Spleen (tissue), 11 donors: ENCODE measurements around the gene UQCC2. TPM values are rescaled to one million over a fixed set of nuclear protein-coding genes. Genes with fewer than 3 reads are reported as not detected.

Experiments
- DNase-seq: peaks from one replicate; pipeline ENCODE4 v3.0.0-alpha.2; 2020
- H3K27ac ChIP-seq, 8 donors: fragments of 200-600 bp; sonication (generic) in 7 of 8; 1 replicate in 4 of 8; 2 replicates in 4 of 8; pipeline versions ENCODE4 v1.5.0 to v1.8.0; 2016 to 2021; ENCODE audit warnings: inconsistent platforms in 4 of 8, mild to moderate bottlenecking in 4 of 8, moderate library complexity in 1 of 8
- H3K27me3 ChIP-seq, 7 donors: fragments of 200-600 bp; sonication (generic) in 6 of 7; replicated peaks in 1 of 7; 1 replicate in 4 of 7; 2 replicates in 3 of 7; pipeline versions ENCODE4 v1.5.0 to v1.8.0; 2016 to 2021; ENCODE audit warnings: inconsistent platforms in 3 of 7, mild to moderate bottlenecking in 1 of 7
- H3K36me3 ChIP-seq, 6 donors: fragments of 200-600 bp; sonication (generic) in 5 of 6; 1 replicate in 4 of 6; 2 replicates in 2 of 6; pipeline versions ENCODE4 v1.5.0 to v1.8.0; 2016 to 2021; ENCODE audit warnings: inconsistent platforms in 2 of 6
- H3K4me1 ChIP-seq, 6 donors: fragments of 200-600 bp; sonication (generic) in 5 of 6; 1 replicate in 3 of 6; 2 replicates in 3 of 6; pipeline versions ENCODE4 v1.5.0 to v1.8.0; 2016 to 2021; ENCODE audit warnings: inconsistent platforms in 3 of 6
- H3K4me3 ChIP-seq, 8 donors: fragments of 200-600 bp; sonication (generic) in 7 of 8; 1 replicate in 4 of 8; 2 replicates in 4 of 8; pipeline versions ENCODE4 v1.5.0 to v1.8.0; 2016 to 2021; ENCODE audit warnings: inconsistent platforms in 4 of 8, mild to moderate bottlenecking in 4 of 8, moderate library complexity in 2 of 8
- H3K9me3 ChIP-seq, 8 donors: fragments of 200-600 bp; sonication (generic) in 7 of 8; 1 replicate in 4 of 8; 2 replicates in 4 of 8; pipeline versions ENCODE4 v1.5.0 to v1.8.0; 2016 to 2021; ENCODE audit warnings: inconsistent platforms in 4 of 8
- POLR2A ChIP-seq, 3 donors: fragments of 450-650 bp; IDR thresholded peaks; one replicate each; pipeline ENCODE4 v1.5.1; 2017; ENCODE audit warnings: antibody characterized with exemption in 3 of 3, mild to moderate bottlenecking in 1 of 3
- POLR2AphosphoS5 ChIP-seq, 3 donors: sonication (generic); formaldehyde crosslinking; IDR thresholded peaks; one replicate each; pipeline ENCODE4 v1.5.1; 2017; ENCODE audit warnings: antibody characterized with exemption in 3 of 3
- WGBS, 5 donors: extraction: QIAGEN DNeasy Blood & Tissue Kit in 3 of 5; methylation state at CpG; one replicate each; pipeline versions ENCODE4 v1.1.5 to v1.1.7; 2013 to 2018; 5-methylcytosine and 5-hydroxymethylcytosine counted together
- intact Hi-C: fragments of 100-400 bp; cut with DNase I; formaldehyde crosslinking; loops from one replicate; pipeline ENCODE4 v1.15.0; 2023; ENCODE audit warnings: low total_unique reads
- polyA plus RNA-seq, 3 donors: library from polyadenylated mRNA; stranded (reverse); fragments of 200-250 nt; gene quantifications; one replicate each; pipeline ENCODE4 v1.2.1, GENCODE V29; 2013
- total RNA-seq, 7 donors: library from RNA; depleted of rRNA in 3 of 7; stranded (reverse); fragments of >200 nt in 3 of 7; fragmentation: NEBNext Ultra II Directional in 4 of 7; extraction: Animal tissue kit (Norgen Biotek cat#: 25700) in 4 of 7; gene quantifications; one replicate each; pipeline versions ENCODE4 v1.1.0 to v1.2.1, GENCODE V29; 2016 to 2021
- TF ChIP-seq, protein P1 (sequence below), 11 experiments: fragments of 200-600 bp in 7 of 11; fragments of 450-650 bp in 4 of 11; sonication (generic) in 4 of 11; IDR thresholded peaks in 8 of 11; conservative IDR thresholded peaks in 3 of 11; 1 replicate in 7 of 11; 2 replicates in 4 of 11; pipeline versions ENCODE4 v1.4.0 to v1.8.0; 2016 to 2021; ENCODE audit warnings: antibody characterized with exemption in 11 of 11, inconsistent platforms in 4 of 11, mild to moderate bottlenecking in 1 of 11
- donor health status: healthy with polysubstance abuse.
- donor health status: DM: no; HTN: no; CAD: no; lungs with moderate emphysema.
- donor health status: DM: no; HTN: no; CAD: no.
- donor health status: Bipolar disorder and iron deficiency.
- donor health status: healthy.
- donor health status: DM: no; HTN: no; CAD: no.
- donor health status: DM: yes; HTN: yes; CAD: no.

Gene UQCC2
- total and polyA plus RNA-seq, 10 donors, result 8.7 to 77.0 (median 34.1) TPM

DNA sequence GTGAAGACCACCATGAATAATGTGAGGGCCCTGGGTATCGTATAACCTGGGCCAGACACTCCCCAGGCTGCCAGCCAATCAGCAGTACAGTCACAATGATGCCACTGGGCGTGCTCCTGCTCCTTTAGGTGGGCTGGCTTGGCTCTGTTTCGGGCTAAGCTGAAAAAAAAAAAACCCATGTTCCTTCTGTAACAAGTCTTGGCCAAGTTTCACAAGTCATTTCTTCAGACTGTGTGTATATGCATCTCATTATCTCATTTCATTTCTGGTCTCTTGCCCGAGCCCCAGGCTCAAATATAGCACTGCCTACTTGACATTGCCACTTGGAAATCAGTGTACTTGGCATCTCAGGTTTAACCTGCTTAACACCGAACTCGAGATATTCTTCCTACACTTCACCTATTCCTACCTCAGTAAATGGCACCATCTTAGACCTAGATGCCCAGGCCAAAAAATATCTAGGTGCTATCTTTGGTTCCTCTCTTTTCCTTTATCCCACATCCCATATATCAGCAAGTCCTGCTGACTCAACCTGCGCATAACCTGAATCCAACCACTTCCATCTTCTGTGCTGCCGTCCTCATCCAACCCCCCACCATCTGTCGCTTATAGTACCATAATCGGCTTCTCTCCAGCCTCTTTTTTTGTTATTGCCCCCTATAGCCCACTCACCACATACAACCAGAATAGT lies 1.8 kb downstream of the UQCC2 start:
- peak; percentile 28 for DNase-seq
- H3K27ac ChIP-seq, result no peak overlapping the region
- peaks cover 0 to 33% (median 5%) of the 10 kb centered on the region in 6 donors for H3K36me3 ChIP-seq
- no peaks in the 10 kb centered on the region for H3K9me3 ChIP-seq
- TF ChIP-seq POLR2A (IDR thresholded peaks at IDR 0.05), result no peak
- TF ChIP-seq POLR2AphosphoS5 (IDR thresholded peaks at IDR 0.05), result no peak
- TF ChIP-seq, protein P1, sequence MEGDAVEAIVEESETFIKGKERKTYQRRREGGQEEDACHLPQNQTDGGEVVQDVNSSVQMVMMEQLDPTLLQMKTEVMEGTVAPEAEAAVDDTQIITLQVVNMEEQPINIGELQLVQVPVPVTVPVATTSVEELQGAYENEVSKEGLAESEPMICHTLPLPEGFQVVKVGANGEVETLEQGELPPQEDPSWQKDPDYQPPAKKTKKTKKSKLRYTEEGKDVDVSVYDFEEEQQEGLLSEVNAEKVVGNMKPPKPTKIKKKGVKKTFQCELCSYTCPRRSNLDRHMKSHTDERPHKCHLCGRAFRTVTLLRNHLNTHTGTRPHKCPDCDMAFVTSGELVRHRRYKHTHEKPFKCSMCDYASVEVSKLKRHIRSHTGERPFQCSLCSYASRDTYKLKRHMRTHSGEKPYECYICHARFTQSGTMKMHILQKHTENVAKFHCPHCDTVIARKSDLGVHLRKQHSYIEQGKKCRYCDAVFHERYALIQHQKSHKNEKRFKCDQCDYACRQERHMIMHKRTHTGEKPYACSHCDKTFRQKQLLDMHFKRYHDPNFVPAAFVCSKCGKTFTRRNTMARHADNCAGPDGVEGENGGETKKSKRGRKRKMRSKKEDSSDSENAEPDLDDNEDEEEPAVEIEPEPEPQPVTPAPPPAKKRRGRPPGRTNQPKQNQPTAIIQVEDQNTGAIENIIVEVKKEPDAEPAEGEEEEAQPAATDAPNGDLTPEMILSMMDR (IDR thresholded peaks at IDR 0.05 in 8 of 11, conservative IDR thresholded peaks at IDR 0.05 in 3 of 11), result no peak
- H3K27me3 ChIP-seq, result no peaks in the 10 kb centered on the region
- intact Hi-C loops, result no loop called here
- H3K4me1 ChIP-seq, result peaks cover 10 to 50% (median 24%) of the 10 kb centered on the region in 6 donors
- WGBS, 5 donors, result 90 to 93% (median 92%) methylated on average over 10 of the region's 10 CpGs
- H3K4me3 ChIP-seq, result peak overlapping the region in 1 of 8 donors; percentile 93

DNA sequence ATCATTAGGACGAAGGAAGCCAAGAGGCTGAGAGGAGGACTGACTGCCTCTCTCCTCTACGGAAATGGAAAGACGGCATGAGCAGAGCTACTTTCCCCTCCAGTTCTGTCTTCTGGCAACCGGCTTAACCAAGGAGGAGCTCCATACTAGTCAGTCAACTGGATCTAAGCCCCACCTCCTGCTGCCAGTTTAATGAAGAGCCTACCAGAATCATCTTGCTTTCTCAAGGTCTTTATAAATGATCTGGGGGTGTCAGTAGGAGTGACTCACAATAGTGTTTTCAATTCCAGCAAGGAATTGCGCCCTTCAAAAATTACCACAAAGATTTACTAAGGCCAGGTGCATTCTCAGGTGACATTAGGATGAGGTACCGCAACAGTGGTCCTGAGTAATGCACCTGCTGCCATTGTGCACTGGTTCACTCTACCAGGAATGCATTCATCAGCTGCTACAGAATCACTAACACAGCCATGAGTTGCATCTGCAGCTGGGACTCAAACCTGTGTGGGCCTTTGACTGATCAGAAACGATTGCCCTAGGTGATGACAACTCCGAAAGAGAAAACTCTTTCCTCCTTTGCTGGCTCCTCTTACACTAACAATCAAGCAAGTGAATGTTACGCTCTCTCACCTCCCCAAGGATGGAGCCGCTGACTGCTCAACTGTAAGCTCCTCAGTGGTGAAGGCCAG lies 2.8 kb downstream of the UQCC2 start:
- Histone ChIP-seq H3K27ac (no peak overlapping the region), H3K36me3 (peaks cover 0 to 40% (median 5%) of the 10 kb centered on the region in 6 donors), H3K4me1 (peaks cover 16 to 61% (median 28%) of the 10 kb centered on the region in 6 donors), H3K27me3 (no peaks in the 10 kb centered on the region), H3K9me3 (no peaks in the 10 kb centered on the region), H3K4me3 (no peak overlapping the region)
- no peak for TF ChIP-seq POLR2AphosphoS5 (IDR thresholded peaks at IDR 0.05)
- TF ChIP-seq, protein P1 (IDR thresholded peaks at IDR 0.05 in 8 of 11, conservative IDR thresholded peaks at IDR 0.05 in 3 of 11), result no peak
- TF ChIP-seq POLR2A (IDR thresholded peaks at IDR 0.05), result no peak
- WGBS, 5 donors, result 94 to 97% (median 95%) methylated on average over 10 of the region's 10 CpGs
- intact Hi-C loops, result no loop called here
- DNase-seq, result peak; percentile 23

DNA sequence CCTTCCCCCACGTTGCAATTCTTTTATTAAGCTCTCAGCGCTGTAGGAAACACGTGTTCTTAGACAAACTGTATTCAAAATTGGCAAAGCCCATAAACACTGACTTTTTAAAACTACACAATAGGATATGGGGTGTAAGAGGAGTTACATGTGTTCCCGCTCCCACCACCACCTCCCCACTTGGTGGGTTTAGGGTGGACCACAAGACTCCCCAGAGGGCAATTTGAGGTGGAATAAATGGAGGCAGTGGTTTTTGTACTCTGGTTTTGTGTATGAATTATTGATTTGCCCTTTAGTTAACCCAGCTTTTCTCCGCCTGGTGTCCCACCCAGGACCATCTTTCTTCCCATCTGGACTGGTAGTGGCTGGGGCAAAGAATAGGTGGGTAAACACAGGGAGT lies 3.7 kb downstream of the UQCC2 start:
- intact Hi-C loops, result no loop called here
- Histone ChIP-seq H3K4me1 (peaks cover 16 to 65% (median 28%) of the 10 kb centered on the region in 6 donors), H3K9me3 (no peaks in the 10 kb centered on the region), H3K36me3 (peaks cover 0 to 40% (median 5%) of the 10 kb centered on the region in 6 donors), H3K27ac (no peak overlapping the region), H3K4me3 (no peak overlapping the region), H3K27me3 (no peaks in the 10 kb centered on the region)
- TF ChIP-seq, protein P1 (IDR thresholded peaks at IDR 0.05 in 8 of 11, conservative IDR thresholded peaks at IDR 0.05 in 3 of 11), result no peak
- TF ChIP-seq POLR2AphosphoS5 (IDR thresholded peaks at IDR 0.05) (no peak), POLR2A (IDR thresholded peaks at IDR 0.05) (no peak)
- peak; percentile 20 for DNase-seq
- 88 to 91% (median 89%) methylated on average over 5 of the region's 5 CpGs for WGBS, 5 donors
